HG03039 (cell line): ENCODE measurements around the gene C10orf53.

Experiments used
- ATAC-seq: cut with Tn5 transposase; IDR thresholded peaks from one replicate; pipeline ENCODE4 v1.9.1; 2021; ENCODE audit warnings: mild to moderate bottlenecking, moderate library complexity; ENCODE audit not compliant: unreplicated experiment

Gene C10orf53

GRCh38 chr10:49736564-49737113 is 57.2 kb downstream of the C10orf53 start:
- no peak for ATAC-seq

GRCh38 chr10:49737474-49738201 is 58.2 kb downstream of the C10orf53 start:
- ATAC-seq = no peak

- ATAC-seq = no peak
These were observed 59.3 kb downstream of the C10orf53 start for GRCh38 chr10:49738616-49739360.

GRCh38 chr10:49739426-49739825 is 60.0 kb downstream of the C10orf53 start:
- ATAC-seq = no peak

- no peak for ATAC-seq
These were observed 61.1 kb downstream of the C10orf53 start for GRCh38 chr10:49740346-49741107.

- no peak for ATAC-seq
These were observed 61.9 kb downstream of the C10orf53 start for GRCh38 chr10:49741108-49741995.

- no peak for ATAC-seq
These were observed 63.4 kb downstream of the C10orf53 start for GRCh38 chr10:49742683-49743463.

- no peak for ATAC-seq
These were observed 64.1 kb downstream of the C10orf53 start for GRCh38 chr10:49743464-49744075.

GRCh38 chr10:49744091-49744685 is 64.7 kb downstream of the C10orf53 start:
- no peak for ATAC-seq

GRCh38 chr10:49744924-49745605 is 65.6 kb downstream of the C10orf53 start:
- no peak for ATAC-seq

- no peak for ATAC-seq
These were observed 66.3 kb downstream of the C10orf53 start for GRCh38 chr10:49745756-49746155.

- ATAC-seq = no peak
These were observed 67.3 kb downstream of the C10orf53 start for GRCh38 chr10:49746626-49747302.
